Hepatocyte (in vitro differentiated cells): ENCODE results near the gene PKD1L1. TPM values are rescaled to one million over a fixed set of nuclear protein-coding genes. Genes with fewer than 3 reads are reported as not detected.

Experiments
- DNase-seq: peaks from one replicate; pipeline ENCODE4 v3.0.0-alpha.2; 2016; ENCODE audit warnings: low spot score
- H2AFZ ChIP-seq: fragments of 200-600 bp; sonication (generic); 2 replicates; pipeline ENCODE4 v1.6.0; 2016; ENCODE audit warnings: antibody characterized with exemption, mild to moderate bottlenecking
- H3K27ac ChIP-seq: fragments of 200-600 bp; sonication (generic); 2 replicates; pipeline ENCODE4 v1.5.1; 2016; ENCODE audit warnings: mild to moderate bottlenecking
- H3K27me3 ChIP-seq: fragments of 200-600 bp; sonication (generic); 2 replicates; pipeline ENCODE4 v1.6.1; 2016
- H3K36me3 ChIP-seq: fragments of 200-600 bp; sonication (generic); replicated peaks from 2 replicates; pipeline ENCODE4 v1.5.1; 2016; ENCODE audit warnings: low read depth; ENCODE audit not compliant: insufficient read depth
- H3K4me1 ChIP-seq: fragments of 200-600 bp; sonication (generic); 2 replicates; pipeline ENCODE4 v1.5.1; 2016; ENCODE audit warnings: mild to moderate bottlenecking, moderate library complexity; ENCODE audit not compliant: insufficient read depth
- H3K4me2 ChIP-seq: fragments of 200-600 bp; sonication (generic); 2 replicates; pipeline ENCODE4 v1.6.0; 2016
- H3K4me3 ChIP-seq: fragments of 200-600 bp; sonication (generic); 2 replicates; pipeline ENCODE4 v1.5.1; 2016; ENCODE audit warnings: mild to moderate bottlenecking
- H3K79me2 ChIP-seq: fragments of 200-600 bp; sonication (generic); 2 replicates; pipeline ENCODE4 v1.6.0; 2017; ENCODE audit warnings: mild to moderate bottlenecking
- H3K9me2 ChIP-seq: fragments of 200-600 bp; sonication (generic); replicated peaks from 2 replicates; pipeline ENCODE4 v1.6.0; 2017; ENCODE audit warnings: mild to moderate bottlenecking; ENCODE audit not compliant: insufficient read depth
- H3K9me3 ChIP-seq: fragments of 200-600 bp; sonication (generic); 2 replicates; pipeline ENCODE4 v1.5.1; 2016; ENCODE audit warnings: low read depth, mild to moderate bottlenecking
- H4K20me1 ChIP-seq: fragments of 200-600 bp; sonication (generic); 2 replicates; pipeline ENCODE4 v1.6.0; 2016; ENCODE audit warnings: mild to moderate bottlenecking; ENCODE audit not compliant: insufficient read depth, poor library complexity, severe bottlenecking
- CTCF ChIP-seq: fragments of 200-600 bp; sonication (generic); IDR thresholded peaks from 2 replicates; pipeline ENCODE4 v1.5.1; 2016; ENCODE audit warnings: antibody characterized with exemption, mild to moderate bottlenecking; ENCODE audit not compliant: poor library complexity
- EZH2 ChIP-seq: fragments of 200-600 bp; sonication (generic); IDR thresholded peaks from 2 replicates; pipeline ENCODE4 v1.6.1; 2016; ENCODE audit warnings: antibody characterized with exemption, mild to moderate bottlenecking, borderline replicate concordance
- EZH2phosphoT487 ChIP-seq: fragments of 200-600 bp; sonication (generic); IDR thresholded peaks from one replicate; pipeline ENCODE4 v1.6.1; 2018; ENCODE audit warnings: antibody characterized with exemption, mild to moderate bottlenecking, low read depth, moderate library complexity; ENCODE audit not compliant: unreplicated experiment, severe bottlenecking
- WGBS: methylation state at CpG from one replicate; pipeline ENCODE4 v1.1.6; 2016; ENCODE audit warnings: low lambda C conversion rate; ENCODE audit errors: missing lambda C conversion rate; 5-methylcytosine and 5-hydroxymethylcytosine counted together
- polyA plus RNA-seq: library from polyadenylated mRNA; unstranded; fragments of >200 nt; fragmentation: Nextera tagmentation; extraction: Ambion mirVana; gene quantifications from 2 replicates; pipeline ENCODE4 v1.2.1, GENCODE V29; 2016
- total RNA-seq: library from RNA; depleted of rRNA; stranded (reverse); fragments of >200 nt; gene quantifications from 2 replicates; pipeline ENCODE4 v1.2.3, GENCODE V29; 2014

The PKD1L1 gene
- total and polyA plus RNA-seq, 2 experiments from 2014 or later: 0.07 TPM

- Histone ChIP-seq H3K9me2 (no peaks in the 10 kb centered on the region), H3K27me3 (no peaks in the 10 kb centered on the region), H3K79me2 (no peaks in the 10 kb centered on the region), H3K27ac (no peak overlapping the region), H3K4me3 (no peak overlapping the region), H3K4me2 (no peak overlapping the region), H3K36me3 (no peaks in the 10 kb centered on the region), H3K9me3 (no peaks in the 10 kb centered on the region), H3K4me1 (peaks cover 5% of the 10 kb centered on the region), H2AFZ (no peak overlapping the region), H4K20me1 (no peaks in the 10 kb centered on the region)
- 98% methylated on average over 5 of the region's 5 CpGs for WGBS
- TF ChIP-seq EZH2phosphoT487: no peak
- TF ChIP-seq CTCF: no peak
- TF ChIP-seq EZH2: no peak
- no peak for DNase-seq
These were observed 18.9 kb upstream of the PKD1L1 start for GRCh38 chr7:47967123-47967522.

DNA sequence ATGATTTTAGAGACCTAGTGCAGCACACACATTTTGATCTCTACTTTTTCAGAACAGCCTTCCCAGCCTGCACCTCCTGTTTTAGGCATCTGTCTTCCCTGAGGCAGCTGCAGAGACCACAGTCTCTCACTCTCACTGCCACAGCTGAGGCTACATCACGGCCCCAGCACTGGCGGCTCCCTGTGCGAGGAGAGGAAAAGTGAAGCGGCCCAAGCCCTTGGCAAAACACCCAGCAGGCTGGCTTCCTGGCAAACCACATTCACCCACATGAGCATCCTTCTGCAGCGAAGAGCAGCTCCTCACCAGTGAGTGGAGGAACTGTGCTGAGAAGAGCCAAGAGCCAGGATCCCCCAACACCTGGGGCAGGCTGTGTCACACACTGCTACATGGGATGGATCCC, 17.2 kb upstream of the PKD1L1 start:
- no peak overlapping the region for H3K4me3 ChIP-seq
- H3K36me3 ChIP-seq: no peaks in the 10 kb centered on the region
- TF ChIP-seq EZH2 (no peak), CTCF (no peak), EZH2phosphoT487 (no peak)
- H3K4me2 ChIP-seq: no peak overlapping the region
- no peak overlapping the region for H2AFZ ChIP-seq
- no peaks in the 10 kb centered on the region for H3K9me3 ChIP-seq
- no peaks in the 10 kb centered on the region for H4K20me1 ChIP-seq
- no peak overlapping the region for H3K27ac ChIP-seq
- 99% methylated on average over 5 of the region's 5 CpGs for WGBS
- DNase-seq: no peak
- H3K9me2 ChIP-seq: no peaks in the 10 kb centered on the region
- no peaks in the 10 kb centered on the region for H3K27me3 ChIP-seq
- no peaks in the 10 kb centered on the region for H3K79me2 ChIP-seq
- H3K4me1 ChIP-seq: peaks cover 4% of the 10 kb centered on the region

DNA sequence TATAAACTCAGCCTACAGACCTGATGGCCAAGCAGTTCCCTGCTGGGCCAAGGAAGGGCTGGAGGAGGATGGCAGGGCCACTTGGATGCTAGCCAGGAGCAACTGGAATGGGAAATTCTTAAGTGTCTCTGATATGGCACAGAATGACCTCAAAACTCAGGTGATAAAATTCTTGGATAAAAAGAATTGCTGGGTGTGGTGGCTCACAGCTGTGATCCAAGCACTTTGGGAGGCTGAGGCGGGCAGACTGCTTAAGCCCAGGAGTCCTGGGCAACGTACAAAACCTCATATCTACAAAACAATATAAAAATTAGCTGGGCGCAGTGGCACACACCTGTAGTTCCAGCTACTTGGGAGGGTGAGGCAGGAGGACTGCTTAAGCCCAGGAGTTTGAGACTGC, 14.0 kb upstream of the PKD1L1 start:
- Histone ChIP-seq H3K9me2 (no peaks in the 10 kb centered on the region), H3K36me3 (no peaks in the 10 kb centered on the region), H3K27ac (no peak overlapping the region), H3K4me2 (no peak overlapping the region), H3K79me2 (no peaks in the 10 kb centered on the region), H3K4me1 (no peaks in the 10 kb centered on the region), H3K4me3 (no peak overlapping the region), H2AFZ (no peak overlapping the region), H4K20me1 (no peaks in the 10 kb centered on the region), H3K9me3 (no peaks in the 10 kb centered on the region), H3K27me3 (no peaks in the 10 kb centered on the region)
- TF ChIP-seq EZH2 (no peak), EZH2phosphoT487 (no peak), CTCF (no peak)
- no peak for DNase-seq
- 96% methylated on average over 3 of the region's 3 CpGs for WGBS

DNA sequence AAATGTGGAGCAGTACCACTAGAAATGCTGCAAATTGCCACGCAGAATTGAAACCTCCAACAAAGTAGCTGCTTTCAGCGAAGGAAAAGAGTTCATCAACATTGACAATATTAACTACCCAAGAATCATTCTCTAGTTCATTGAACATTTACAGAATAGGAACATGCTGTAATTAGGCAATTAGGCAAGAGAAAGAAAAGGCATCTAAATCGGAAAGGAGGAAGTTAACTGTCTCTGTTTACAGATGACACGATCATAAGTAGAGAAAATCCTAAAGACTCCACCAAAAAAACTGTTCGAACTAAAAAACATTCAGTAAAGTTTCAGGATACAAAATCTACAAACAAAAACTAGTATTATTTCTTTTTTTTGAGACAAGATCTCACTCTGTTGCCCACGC, 8.9 kb upstream of the PKD1L1 start:
- H4K20me1 ChIP-seq: no peaks in the 10 kb centered on the region
- H3K9me3 ChIP-seq: no peaks in the 10 kb centered on the region
- no peaks in the 10 kb centered on the region for H3K9me2 ChIP-seq
- DNase-seq: no peak
- no peaks in the 10 kb centered on the region for H3K79me2 ChIP-seq
- H3K27me3 ChIP-seq: no peaks in the 10 kb centered on the region
- H3K27ac ChIP-seq: no peak overlapping the region
- no peak overlapping the region for H3K4me2 ChIP-seq
- H3K4me3 ChIP-seq: no peak overlapping the region
- H2AFZ ChIP-seq: no peak overlapping the region
- no peak for TF ChIP-seq CTCF
- TF ChIP-seq EZH2phosphoT487: no peak
- no peak for TF ChIP-seq EZH2
- no peaks in the 10 kb centered on the region for H3K4me1 ChIP-seq
- 89% methylated on average over 6 of the region's 6 CpGs for WGBS
- no peaks in the 10 kb centered on the region for H3K36me3 ChIP-seq
